ENCODE results near the gene ALDOC. TPM values are rescaled to one million over a fixed set of nuclear protein-coding genes. Genes with fewer than 3 reads are reported as not detected.

ALDOC gene
- total and polyA plus RNA-seq, 2 of the 13 experiments (the other 11 are each of a cell fraction or from before 2014, with no cell fraction given) = 15.4 to 60.9 TPM

DNA sequence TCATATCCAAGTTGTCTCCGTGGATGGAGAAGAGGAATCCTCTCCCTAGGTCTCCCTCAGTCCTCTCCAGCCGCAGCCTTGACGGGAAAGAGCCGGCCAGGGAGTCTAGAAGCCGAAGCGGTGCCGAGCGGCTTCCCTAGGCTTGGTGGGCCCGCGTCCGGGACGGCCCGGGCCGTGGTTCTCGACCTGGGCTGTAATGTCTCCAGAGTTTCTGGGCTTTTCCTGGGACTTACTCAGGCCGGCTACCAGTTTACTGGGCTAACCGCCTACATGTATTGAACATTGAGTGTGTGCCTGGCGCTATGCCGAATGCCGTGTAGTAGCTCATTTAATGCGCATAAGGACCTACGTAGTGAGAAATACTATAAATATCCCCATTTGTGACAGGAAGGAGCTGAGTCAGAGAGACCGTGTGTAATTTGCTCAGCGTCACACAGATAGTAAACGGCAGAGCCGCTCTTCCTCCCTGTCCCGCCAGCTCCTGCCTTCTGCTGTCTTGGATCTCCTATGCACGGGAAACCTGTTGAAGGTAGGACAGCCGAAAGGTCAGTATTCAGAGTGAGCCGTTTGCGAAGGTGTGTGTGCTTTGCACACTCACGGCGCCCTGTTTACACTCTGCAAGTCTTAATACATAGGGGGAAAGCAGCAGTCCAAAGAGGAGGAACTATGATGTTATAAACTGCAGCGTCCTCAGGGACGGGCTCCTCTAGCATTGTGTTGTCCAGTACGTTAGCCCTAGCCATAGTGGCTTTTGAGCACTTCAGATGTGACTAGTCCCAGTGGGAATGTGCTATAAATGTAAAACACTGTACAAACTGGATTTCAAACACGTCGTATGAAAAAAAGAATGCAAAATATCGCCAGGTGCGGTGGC is 22.9 kb upstream of the ALDOC start (continued):
- TF ChIP-seq SUZ12 (IDR thresholded peaks at IDR 0.05; ENCODE audit: low read depth, low read length) (no peak), KLF15 (CRISPR knock-in tag; IDR thresholded peaks at IDR 0.05; ENCODE audit: borderline replicate concordance) (no peak), NAIF1 (CRISPR knock-in tag; IDR thresholded peaks at IDR 0.05; ENCODE audit: borderline replicate concordance) (peak; percentile 74), ZNF263 (CRISPR knock-in tag; IDR thresholded peaks at IDR 0.05) (0 out of 2 replicates have a peak, but pooled peaks have one; percentile 2), ZNF792 (CRISPR knock-in tag; IDR thresholded peaks at IDR 0.05) (0 out of 2 replicates have a peak, but pooled peaks have one; percentile 12), ZC3H13 (CRISPR knock-in tag; IDR thresholded peaks at IDR 0.05) (0 out of 2 replicates have a peak, but pooled peaks have one; percentile 65), NCOA5 (CRISPR knock-in tag; IDR thresholded peaks at IDR 0.05) (no peak), TARDBP (CRISPR knock-in tag; IDR thresholded peaks at IDR 0.05) (peak; percentile 23), ZNF33A (CRISPR knock-in tag; IDR thresholded peaks at IDR 0.05; ENCODE audit: borderline replicate concordance) (no peak), FOSL1 (CRISPR knock-in tag; IDR thresholded peaks at IDR 0.05; ENCODE audit: borderline replicate concordance) (no peak), SALL2 (CRISPR knock-in tag; IDR thresholded peaks at IDR 0.05) (0 out of 2 replicates have a peak, but pooled peaks have one; percentile 15), BRD4 (CRISPR knock-in tag; IDR thresholded peaks at IDR 0.05) (no peak), ZNF7 (CRISPR knock-in tag; IDR thresholded peaks at IDR 0.05) (no peak), ZMAT3 (CRISPR knock-in tag; conservative IDR thresholded peaks at IDR 0.05) (0 out of 2 replicates have a peak, but pooled peaks have one; percentile 18), CBX2 (IDR thresholded peaks at IDR 0.05; ENCODE audit: low read depth, low read length) (no peak), CBX2 (CRISPR knock-in tag; IDR thresholded peaks at IDR 0.05; ENCODE audit: low read depth) (no peak), NR1H2 (CRISPR knock-in tag; IDR thresholded peaks at IDR 0.05; ENCODE audit: borderline replicate concordance, low read depth) (no peak), TAF1 (CRISPR knock-in tag; IDR thresholded peaks at IDR 0.05) (peak; percentile 27; the same call in 1 of the 2 replicates)
- TF ChIP-seq, protein P1, sequence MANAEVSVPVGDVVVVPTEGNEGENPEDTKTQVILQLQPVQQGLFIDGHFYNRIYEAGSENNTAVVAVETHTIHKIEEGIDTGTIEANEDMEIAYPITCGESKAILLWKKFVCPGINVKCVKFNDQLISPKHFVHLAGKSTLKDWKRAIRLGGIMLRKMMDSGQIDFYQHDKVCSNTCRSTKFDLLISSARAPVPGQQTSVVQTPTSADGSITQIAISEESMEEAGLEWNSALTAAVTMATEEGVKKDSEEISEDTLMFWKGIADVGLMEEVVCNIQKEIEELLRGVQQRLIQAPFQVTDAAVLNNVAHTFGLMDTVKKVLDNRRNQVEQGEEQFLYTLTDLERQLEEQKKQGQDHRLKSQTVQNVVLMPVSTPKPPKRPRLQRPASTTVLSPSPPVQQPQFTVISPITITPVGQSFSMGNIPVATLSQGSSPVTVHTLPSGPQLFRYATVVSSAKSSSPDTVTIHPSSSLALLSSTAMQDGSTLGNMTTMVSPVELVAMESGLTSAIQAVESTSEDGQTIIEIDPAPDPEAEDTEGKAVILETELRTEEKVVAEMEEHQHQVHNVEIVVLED (CRISPR knock-in tag; IDR thresholded peaks at IDR 0.05; ENCODE audit: borderline replicate concordance) = no peak
- TF ChIP-seq, protein P2, sequence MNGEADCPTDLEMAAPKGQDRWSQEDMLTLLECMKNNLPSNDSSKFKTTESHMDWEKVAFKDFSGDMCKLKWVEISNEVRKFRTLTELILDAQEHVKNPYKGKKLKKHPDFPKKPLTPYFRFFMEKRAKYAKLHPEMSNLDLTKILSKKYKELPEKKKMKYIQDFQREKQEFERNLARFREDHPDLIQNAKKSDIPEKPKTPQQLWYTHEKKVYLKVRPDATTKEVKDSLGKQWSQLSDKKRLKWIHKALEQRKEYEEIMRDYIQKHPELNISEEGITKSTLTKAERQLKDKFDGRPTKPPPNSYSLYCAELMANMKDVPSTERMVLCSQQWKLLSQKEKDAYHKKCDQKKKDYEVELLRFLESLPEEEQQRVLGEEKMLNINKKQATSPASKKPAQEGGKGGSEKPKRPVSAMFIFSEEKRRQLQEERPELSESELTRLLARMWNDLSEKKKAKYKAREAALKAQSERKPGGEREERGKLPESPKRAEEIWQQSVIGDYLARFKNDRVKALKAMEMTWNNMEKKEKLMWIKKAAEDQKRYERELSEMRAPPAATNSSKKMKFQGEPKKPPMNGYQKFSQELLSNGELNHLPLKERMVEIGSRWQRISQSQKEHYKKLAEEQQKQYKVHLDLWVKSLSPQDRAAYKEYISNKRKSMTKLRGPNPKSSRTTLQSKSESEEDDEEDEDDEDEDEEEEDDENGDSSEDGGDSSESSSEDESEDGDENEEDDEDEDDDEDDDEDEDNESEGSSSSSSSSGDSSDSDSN (CRISPR knock-in tag; IDR thresholded peaks at IDR 0.05) = peak; percentile 93
- TF ChIP-seq, protein P3, sequence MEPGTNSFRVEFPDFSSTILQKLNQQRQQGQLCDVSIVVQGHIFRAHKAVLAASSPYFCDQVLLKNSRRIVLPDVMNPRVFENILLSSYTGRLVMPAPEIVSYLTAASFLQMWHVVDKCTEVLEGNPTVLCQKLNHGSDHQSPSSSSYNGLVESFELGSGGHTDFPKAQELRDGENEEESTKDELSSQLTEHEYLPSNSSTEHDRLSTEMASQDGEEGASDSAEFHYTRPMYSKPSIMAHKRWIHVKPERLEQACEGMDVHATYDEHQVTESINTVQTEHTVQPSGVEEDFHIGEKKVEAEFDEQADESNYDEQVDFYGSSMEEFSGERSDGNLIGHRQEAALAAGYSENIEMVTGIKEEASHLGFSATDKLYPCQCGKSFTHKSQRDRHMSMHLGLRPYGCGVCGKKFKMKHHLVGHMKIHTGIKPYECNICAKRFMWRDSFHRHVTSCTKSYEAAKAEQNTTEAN (CRISPR knock-in tag; conservative IDR thresholded peaks at IDR 0.05) = peak; percentile 93
